Measurements from ENCODE around the gene UPF3A. TPM values are rescaled to one million over a fixed set of nuclear protein-coding genes. Genes with fewer than 3 reads are reported as not detected.

Gene UPF3A
- total and polyA plus RNA-seq, 2 of the 4 experiments (the other 2 are of a cell fraction): 11.7 to 51.6 TPM

DNA sequence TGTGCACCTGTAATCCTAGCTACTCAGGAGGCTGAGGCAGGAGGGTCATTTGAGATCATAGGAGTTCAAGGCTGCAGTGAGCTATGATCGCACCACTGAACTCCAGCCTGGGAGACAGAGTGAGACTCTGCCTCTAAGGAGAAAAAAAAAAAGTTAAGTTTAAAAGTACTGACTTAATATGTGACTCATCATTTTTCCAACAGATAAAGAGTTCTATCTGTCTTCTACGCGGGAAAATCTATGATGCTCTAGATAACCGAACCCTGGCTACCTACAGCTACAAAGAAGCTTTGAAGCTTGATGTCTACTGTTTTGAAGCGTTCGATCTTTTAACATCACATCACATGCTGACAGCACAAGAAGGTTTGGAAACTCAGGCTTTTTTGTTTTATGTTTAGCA, 39.5 kb upstream of the UPF3A start:
- Histone ChIP-seq H2BK5ac (ENCODE audit: low read depth, low read length, poor library complexity, severe bottlenecking) (no peak overlapping the region), H3K4me3 (ENCODE audit: insufficient read depth, low read depth, low read length) (no peak overlapping the region), H3K79me1 (ENCODE audit: low read depth in 1 of 2, low read length in 2 of 2) (peaks cover 27 to 58% of the 10 kb centered on the region in 2 experiments), H2BK120ac (ENCODE audit: low read depth, low read length) (no peak overlapping the region), H3K4ac (ENCODE audit: low read depth, low read length) (no peak overlapping the region), H4K5ac (ENCODE audit: low read depth, low read length) (no peak overlapping the region), H3K18ac (ENCODE audit: low read depth, low read length) (no peak overlapping the region), H2AK5ac (ENCODE audit: low read depth, low read length) (no peak overlapping the region), H2AK9ac (replicated peaks; ENCODE audit: low read depth, low read length, poor library complexity) (no peak overlapping the region), H4K91ac (ENCODE audit: insufficient read depth, low read depth, low read length) (no peak overlapping the region), H4K20me1 (ENCODE audit: insufficient read depth, low read length) (peaks cover 2% of the 10 kb centered on the region; the same call in 1 of the 2 replicates), H3K4me1 (ENCODE audit: control insufficient read depth, insufficient read depth, low read length) (peaks cover 7% of the 10 kb centered on the region), H3K23ac (ENCODE audit: low read depth, low read length) (no peak overlapping the region), H3K27me3 (ENCODE audit: control insufficient read depth, insufficient read depth, low read length) (no peaks in the 10 kb centered on the region), H3K4me2 (ENCODE audit: low read depth, low read length) (no peak overlapping the region), H4K8ac (ENCODE audit: low read depth in 2 of 2, low read length in 2 of 2) (no peak overlapping the region), H3K9ac (ENCODE audit: low read depth, low read length) (no peak overlapping the region), H3K9me1 (ENCODE audit: insufficient read depth, low read length) (peaks cover 9% of the 10 kb centered on the region), H3K56ac (ENCODE audit: extremely low read depth, insufficient read depth, low read length) (no peak overlapping the region), H3K27ac (ENCODE audit: insufficient read depth, low read length) (no peak overlapping the region), H2AFZ (replicated peaks; ENCODE audit: low read length, poor library complexity) (no peak overlapping the region), H3K36me3 (ENCODE audit: control insufficient read depth, insufficient read depth, low read length) (peaks cover 60% of the 10 kb centered on the region), H3K9me3 (ENCODE audit: control insufficient read depth, insufficient read depth, low read length) (no peaks in the 10 kb centered on the region), H2BK20ac (ENCODE audit: low read depth, low read length) (no peak overlapping the region), H2BK15ac (ENCODE audit: low read depth, low read length) (no peak overlapping the region), H3K14ac (replicated peaks; ENCODE audit: low read depth, low read length) (no peak overlapping the region)
- TF ChIP-seq NFE2L2 (IDR thresholded peaks at IDR 0.05; ENCODE audit: low read depth, low read length): peak; percentile 58; the same call in 1 of the 2 replicates
- no peak for TF ChIP-seq BHLHE40 (IDR thresholded peaks at IDR 0.05; ENCODE audit: low read depth, low read length)
- ChIA-PET POLR2A (ENCODE audit: unreplicated experiment) (no interaction called here), CTCF (no interaction called here)
- ATAC-seq (ENCODE audit: low read depth) (no peak), DNase-seq (peak; percentile 26)
- BruUV-seq (replicated peaks): no TSS peak
- WGBS, 2 experiments (ENCODE audit: extremely low coverage in 2 of 2, insufficient read length in 1 of 2): no CpG with 5 or more reads among the region's 6 CpGs
- in situ Hi-C loops (cut with MboI; ENCODE audit: low sequenced_read_pairs): no loop called here
- dilution Hi-C loops (cut with HindIII; ENCODE audit: low sequenced_read_pairs, unreplicated experiment): no loop called here
- intact Hi-C loops (cut with micrococcal nuclease): no loop called here
